SU-DHL-6 (cell line): Measurements from ENCODE around the gene LRRC4C.

Source experiments
- CTCF ChIP-seq: fragments of 200-600 bp; sonication (generic); IDR thresholded peaks from one replicate; pipeline ENCODE4 v1.5.1; 2017; ENCODE audit warnings: antibody characterized with exemption, mild to moderate bottlenecking, low read length, moderate library complexity; ENCODE audit not compliant: insufficient read depth, poor library complexity, severe bottlenecking
- EZH2phosphoT487 ChIP-seq: fragments of 200-600 bp; sonication (generic), shearing (Covaris generic); conservative IDR thresholded peaks from 2 replicates; pipeline ENCODE4 v1.6.1; 2018; ENCODE audit warnings: mild to moderate bottlenecking, antibody characterized with exemption, low read length, moderate library complexity, mixed read lengths

- no peak for TF ChIP-seq CTCF
- TF ChIP-seq EZH2phosphoT487, result no peak
These were observed 64.8 kb downstream of the LRRC4C start for GRCh38 chr11:41394521-41395195.
